Bone marrow (tissue), 2 donors: Measurements from ENCODE around the gene PRKN.

Source experiments
- DNase-seq, 2 donors: peaks; one replicate each; lab custom pipeline; 2025; lab: John Stamatoyannopoulos, UW

PRKN gene

DNA sequence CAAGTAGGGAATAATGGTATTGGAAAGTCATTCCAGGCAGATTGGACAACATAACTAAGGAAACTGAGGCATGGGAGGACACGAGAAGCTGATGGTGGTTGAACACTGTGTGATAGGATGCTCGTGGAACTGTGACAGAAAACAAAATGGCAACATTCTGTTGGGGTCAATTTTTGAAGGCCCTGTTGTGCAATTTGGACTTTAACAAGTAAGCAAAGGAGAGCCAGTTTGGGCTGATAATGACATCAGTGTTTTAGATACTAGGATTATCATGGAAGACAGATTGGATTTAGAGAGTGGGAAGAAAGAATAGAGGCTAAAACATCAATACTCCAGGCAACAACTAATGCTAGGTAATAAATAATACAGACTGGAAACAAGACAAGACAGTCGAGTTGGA lies 53.1 kb downstream of the PRKN start:
- no peak for DNase-seq

DNA sequence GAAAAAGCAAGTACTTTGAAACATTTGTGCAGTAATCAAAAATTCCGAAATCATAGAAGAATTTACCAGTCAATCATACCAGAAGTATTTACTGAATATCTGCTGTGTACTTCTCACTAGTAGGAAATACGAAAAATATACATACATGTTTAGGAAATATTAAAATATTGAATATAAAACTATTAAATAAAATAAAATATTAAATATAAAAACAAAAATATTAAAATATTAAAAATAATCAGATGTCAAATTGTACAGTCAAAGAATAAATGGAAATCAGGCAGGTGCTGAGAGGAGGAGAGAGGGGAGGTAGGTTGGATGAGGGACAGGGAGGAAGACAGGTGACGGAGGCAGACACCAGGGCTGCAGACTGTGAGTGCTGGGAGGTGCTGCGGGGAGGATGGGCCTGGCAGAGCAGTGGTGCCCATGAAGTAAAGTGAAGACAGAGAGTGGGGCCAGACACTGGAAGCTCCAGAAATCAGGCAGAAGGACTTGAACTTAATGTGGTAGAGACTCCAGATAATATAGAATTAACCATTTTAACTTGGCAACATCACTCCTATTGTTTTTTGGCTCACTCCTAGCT lies 55.9 kb downstream of the PRKN start:
- no peak for DNase-seq

DNA sequence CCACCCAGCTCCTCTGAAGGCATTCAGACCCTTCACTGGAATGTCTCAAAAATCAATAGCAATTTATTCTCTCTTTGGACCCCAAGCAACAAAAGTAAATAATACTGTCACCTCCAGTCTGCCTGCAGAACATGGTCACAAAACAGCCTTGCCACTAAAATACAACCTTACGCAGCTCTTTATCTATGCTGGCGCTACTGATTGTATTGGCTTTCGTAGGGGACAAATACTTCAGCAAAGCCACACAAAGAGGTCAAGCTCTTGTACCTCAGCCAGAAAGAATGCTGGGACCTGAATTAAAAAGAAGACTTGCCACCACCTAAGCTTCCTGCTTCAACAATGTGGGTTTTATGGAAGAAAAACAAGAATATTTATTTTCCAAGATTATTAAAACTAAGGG lies 57.2 kb downstream of the PRKN start:
- no peak for DNase-seq

DNA sequence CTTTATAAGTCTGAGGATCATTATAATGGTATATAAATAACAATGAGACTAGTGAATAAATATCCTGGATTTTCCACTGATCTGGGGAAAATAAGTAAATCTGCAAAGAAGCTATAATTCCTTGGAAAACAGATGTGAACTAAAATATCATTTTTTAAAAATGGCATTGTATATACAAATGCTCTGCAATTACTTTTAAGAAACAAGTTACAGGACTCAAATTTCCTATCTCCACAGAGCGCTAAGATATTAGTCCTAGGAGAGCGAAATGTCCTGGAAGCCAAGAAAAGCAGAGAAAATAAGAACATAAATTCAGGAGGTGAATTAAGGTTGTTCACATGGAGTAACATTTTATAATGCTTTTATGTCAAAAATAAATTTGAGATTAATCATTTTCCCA lies 61.3 kb downstream of the PRKN start:
- DNase-seq = no peak

DNA sequence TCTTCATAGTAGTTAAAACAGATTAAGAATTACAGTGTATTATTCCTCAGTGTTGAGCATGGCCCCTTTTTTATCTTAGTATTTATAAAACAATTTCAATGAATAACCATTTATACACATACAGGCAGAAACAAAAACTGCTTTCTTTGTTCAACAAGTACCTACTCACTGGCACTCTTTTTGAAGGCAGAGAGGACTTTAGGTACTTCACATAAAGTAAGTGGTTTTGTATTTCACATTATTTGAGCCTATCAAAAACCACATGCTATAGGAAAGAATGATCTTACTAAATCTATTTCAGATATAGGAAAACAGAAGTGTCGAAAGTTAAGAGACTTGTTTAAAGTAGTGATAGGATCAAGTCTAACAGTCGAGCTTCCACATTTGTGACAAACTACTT lies 73.8 kb downstream of the PRKN start:
- DNase-seq = no peak

DNA sequence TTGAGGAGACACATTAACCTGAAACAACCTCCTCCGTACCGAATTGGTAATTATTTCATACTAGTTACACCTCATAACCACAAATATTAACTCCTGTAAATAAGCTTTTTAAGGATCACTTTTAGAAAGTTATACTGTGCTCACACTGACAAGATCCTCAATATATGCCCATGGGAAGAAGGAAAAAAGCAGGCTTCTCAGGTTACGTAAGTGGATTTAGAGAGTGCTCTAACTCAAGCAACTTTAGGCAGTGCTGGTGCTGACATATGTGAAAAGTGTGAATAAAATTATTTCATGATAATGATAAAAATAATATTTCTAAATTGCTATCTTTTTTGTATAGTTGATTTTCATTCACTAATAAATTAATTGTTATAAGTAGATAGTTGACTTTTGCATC lies 76.1 kb downstream of the PRKN start:
- DNase-seq = no peak

DNA sequence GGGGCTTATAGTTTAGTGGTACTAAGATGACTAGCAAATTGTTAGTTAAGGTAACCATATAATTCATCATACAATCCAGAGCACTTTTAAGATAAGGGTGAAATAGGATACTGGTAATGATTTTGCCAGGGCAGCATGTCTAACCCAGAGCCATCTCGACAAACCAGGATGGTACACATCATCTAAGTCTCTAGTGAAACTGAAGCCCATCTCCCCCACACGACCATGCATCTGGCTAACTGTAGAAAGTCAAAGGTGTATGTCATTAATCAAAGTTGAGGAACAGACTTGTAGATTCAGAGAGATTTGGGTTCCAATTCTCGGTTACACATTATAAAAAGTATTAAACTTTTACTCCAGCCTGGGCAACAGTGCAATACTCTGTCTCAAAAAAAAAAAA lies 78.3 kb downstream of the PRKN start:
- DNase-seq = no peak

DNA sequence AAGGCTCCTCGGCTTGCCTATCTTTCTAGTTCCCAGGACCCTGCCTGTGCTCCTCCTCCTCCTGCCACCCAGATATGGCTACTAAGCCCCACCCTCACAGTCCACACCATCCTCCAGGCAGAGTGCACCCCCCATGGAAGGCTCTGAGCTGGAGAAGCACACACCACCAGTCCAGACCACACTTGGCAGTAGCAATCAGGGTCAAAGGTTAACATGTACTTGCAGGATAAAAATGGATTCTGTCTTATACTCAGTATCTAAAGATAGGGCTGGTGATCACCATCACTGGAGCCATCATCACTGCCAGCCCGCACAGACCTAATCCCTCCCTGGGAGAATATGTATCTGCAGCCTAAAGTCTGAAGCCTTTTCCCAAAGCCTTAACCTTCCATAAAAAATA lies 83.4 kb downstream of the PRKN start:
- DNase-seq = no peak

DNA sequence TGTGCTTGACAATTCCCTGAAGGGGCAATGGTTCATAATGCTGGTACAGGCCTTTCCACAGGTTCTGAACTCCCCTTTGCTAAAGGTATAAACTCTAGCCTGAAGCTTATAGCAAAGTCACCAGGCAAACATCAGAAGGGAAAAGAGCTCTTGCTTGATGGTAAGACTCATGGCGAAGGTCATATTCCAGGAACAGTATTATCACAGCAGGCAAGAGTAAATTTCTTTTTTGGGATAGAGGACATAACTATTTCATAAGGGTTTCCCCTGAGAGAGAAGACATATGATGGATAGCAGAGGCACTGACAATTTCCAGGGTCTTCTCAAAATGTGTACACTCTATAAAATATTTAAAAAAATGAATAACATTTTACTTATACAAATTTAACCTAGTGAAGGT lies 86.8 kb downstream of the PRKN start:
- DNase-seq = no peak

DNA sequence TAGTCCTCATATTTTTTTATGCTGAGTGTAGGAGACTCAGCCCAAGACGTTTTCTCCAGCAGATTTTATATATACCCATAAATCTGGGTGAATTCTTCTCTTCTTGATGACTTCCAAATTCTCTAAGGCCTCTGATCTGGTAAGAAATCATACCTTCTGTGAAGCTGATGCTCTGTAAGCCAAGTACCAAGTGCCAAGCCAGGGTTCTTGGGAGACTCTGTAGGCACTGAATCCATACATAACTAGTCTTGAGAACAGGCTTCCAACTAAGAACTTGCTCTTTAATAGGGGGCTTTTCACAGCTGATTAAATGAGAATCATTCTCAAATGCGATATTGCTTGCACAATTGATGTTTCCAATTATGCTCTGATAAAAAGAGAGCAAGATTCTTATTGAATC lies 87.6 kb downstream of the PRKN start:
- no peak for DNase-seq

DNA sequence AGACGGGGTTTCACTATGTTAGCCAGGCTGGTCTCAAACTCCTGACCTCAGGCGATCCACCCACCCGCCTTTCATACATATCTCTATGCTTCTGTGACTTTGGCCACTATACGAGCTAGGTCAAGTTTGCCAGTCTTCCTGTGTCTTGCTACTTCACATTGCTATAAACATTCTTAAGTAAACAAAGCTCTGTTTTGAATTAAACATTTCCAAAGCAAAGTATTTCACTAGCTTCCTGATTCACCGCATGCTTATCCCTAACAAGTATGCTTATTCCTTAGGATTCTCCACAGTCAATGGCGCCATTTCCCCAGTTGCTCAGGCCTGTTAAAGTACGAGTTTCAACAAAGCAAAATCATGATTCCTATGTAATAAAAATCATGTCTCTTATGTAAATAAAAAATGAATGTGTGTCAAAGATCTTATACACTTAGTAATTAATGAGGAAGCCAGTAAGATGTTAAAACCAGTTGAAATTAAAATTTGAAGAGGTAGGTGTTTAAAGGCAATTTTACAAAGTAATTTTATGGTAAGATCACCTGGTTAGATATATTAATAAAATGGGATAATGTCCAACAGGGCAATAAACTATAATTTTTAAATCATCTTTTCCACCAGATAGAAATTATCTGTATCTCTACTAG lies 88.5 kb downstream of the PRKN start:
- DNase-seq = no peak

DNA sequence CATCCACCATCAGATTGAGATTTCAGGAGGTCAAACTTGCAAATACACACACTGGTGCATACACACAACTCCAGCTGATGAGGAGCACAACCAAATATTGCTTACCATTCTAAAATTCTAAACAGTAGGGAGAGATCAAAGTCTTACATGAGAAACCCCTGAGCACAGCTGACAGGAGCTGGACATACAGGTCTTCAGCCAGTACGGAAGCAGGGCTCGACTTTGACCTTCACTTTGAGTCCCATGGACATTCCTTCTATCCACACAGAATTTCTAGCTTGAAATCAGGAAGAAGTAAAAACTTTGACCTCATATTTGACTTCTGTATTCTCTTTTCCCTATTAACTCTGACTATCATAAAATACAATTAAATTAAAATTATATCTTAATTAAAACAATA lies 90.2 kb downstream of the PRKN start:
- no peak for DNase-seq

DNA sequence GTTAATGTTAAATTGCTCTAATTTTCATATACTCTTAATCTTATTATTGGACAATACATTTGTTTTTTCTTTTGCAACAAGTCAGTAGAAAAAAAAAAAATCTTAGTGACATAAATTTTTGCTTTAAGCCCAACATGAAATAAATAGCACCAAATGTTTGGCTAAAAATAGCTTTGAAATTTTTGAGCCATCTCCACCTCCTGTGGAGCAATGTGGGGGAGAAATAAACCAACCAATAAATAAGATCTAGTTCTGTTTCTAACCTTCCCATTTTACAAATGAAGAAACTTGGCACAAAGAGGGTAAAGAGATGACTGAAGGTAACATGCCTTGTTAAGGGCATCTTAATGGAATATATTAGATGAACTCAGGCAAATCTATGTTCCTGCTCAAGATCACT lies 91.4 kb downstream of the PRKN start:
- DNase-seq = no peak

DNA sequence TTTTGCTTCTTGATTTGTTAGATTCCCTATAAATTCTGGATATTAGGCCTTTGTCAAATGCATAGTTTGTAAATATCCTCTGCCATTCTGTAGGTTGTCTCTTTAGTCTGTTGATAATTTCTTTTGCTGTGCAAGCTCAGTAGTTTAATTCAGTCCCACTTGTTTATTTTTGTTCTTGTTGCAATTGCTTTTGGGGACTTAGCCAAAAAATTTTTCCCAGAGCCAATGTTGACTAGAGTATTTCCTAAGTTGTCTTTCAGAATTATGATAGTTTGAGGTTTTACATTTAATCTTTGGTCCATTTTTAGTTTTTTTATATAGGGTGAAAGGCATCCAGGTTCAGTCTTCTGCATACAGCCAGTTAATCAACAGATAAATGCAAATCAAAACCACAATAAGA lies 96.0 kb downstream of the PRKN start:
- no peak for DNase-seq

DNA sequence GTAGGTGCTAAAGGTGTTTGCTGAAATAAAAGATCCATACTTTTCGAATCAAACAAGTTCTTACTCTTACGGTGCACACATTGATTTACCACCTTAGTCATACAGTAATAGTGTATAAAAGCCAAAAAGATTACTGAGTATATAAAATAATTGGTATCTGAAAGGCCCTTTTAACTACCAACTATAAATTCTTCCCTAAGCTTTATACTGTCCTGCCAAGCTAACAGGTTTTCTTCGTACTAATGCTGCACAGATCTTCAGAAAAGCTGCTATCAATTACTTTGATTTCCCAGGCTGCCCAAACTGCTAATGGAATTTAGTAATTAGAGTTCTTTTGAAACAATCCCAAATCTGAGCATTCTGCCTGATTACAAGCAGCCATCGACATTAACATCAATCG lies 97.5 kb downstream of the PRKN start:
- DNase-seq = no peak

DNA sequence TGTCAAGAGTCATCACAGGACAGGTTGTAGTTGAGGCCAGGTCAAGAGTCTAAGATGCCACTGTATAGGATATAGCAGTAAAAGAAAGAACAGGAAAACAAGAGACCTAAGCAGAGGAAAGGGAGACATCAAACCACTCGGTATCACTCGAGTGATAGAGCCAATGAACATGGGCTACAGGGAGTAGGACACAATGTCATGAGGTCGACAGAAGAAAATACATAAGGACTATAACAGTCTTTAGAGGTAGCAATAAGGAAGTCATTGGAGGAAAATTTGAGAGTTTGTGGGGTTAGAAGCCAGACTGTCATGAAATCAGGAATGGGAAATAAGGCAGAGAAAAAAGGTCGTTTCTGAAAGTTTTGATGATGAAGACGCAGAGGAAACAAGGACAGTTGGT lies 99.7 kb downstream of the PRKN start:
- DNase-seq = no peak

DNA sequence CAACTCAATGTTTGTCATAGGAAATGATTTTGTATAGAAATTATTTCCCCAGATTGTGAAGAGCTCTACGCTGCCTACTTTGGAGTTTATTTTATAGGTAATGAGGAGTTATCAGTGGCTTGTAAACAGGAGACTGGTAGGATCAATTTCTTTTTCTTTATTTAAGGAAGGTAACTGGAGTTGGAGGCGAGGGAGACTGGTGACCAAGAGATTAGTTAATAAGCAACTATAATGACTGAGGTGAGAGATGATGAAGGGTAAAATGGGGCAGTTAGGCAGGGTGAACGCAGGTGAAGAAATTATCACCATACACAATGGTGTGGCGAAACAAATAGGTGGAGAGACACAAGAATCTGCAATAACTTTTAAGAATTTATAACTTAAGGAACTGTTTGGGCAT lies 100.2 kb downstream of the PRKN start:
- DNase-seq = no peak

DNA sequence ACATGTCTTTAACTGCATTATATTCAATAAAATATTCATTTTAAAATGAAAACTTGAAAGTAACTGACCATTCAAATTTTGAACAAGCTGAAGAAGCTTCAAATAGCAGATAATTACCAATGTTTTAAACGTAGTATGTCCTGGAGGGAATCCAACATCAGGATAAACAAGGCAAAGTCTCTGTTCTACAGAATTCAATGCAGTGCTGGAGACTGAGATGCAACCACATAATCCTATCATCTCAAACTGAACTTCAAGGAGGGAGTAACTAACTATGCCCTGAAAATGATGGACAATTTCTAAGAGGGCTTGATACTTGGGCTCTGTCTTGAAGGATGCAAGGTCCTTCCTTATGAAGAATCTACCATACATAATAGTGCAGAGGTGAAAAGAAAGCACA lies 100.7 kb downstream of the PRKN start:
- no peak for DNase-seq

DNA sequence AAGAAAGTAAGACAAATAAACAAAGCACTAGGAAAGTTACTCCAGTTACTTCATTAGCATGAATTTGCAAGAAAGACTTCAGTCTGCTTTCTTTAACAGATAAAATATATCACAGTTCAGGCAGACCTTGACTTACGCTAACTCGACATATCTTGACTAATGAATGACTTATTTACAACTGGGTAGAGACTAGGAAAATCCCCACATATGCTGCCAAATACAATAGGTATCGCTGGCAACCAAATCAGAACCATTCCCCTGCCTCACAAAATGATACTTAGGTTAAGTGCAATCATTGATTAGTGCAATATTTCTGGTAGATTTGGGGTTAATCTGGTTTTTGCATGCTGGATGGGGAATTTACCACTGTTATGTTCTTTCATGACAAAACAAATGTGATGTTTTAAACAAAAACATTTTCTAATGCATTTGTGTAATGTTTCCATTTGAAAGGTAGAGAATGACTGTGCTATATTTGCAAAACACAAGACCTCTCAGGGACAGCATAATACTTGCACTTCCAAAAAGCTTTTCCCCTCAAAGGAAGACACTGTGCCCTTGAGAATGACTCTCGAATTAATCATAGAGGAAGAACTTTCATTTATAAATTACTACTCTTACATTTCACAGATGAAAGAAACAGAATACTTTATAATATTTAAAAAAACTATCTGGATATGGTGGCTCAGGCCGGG lies 101.6 kb downstream of the PRKN start:
- no peak for DNase-seq

DNA sequence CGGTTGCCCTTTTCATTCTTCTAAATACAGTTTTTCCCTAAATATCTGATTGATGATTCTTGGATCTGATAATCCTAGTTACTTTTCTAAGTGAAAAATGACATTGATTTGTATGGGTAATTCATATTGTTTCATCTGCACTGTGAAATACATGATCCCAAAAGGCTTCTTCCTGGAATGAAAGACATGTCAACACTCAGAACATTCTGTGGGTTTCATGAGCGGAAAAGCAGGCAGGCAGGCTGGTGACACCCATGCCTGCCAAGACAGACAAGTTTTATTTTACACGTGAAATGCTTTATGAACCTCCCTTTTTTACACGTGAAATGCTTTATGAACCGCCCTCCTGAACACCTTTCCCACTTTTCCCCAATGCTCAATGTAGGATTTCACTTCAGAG lies 105.0 kb downstream of the PRKN start:
- no peak for DNase-seq

DNA sequence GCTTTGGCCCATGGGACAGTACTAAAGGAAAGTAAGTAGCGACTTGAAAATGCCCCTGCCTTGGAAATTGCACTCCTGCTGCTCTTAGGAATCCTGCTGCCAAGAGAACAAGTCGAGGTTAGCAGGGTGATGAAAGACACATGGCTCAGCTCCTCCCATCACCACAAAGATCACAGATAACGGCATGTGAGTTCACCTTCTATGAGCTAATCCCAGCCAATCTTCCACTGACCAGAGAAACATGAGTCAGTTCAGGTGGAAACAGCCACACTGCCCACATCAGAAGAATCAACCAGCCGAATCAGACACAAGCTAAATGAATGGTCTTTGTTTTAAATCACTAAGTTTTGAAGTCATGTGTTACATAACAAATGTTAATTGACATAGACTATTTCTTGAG lies 106.3 kb downstream of the PRKN start:
- no peak for DNase-seq

DNA sequence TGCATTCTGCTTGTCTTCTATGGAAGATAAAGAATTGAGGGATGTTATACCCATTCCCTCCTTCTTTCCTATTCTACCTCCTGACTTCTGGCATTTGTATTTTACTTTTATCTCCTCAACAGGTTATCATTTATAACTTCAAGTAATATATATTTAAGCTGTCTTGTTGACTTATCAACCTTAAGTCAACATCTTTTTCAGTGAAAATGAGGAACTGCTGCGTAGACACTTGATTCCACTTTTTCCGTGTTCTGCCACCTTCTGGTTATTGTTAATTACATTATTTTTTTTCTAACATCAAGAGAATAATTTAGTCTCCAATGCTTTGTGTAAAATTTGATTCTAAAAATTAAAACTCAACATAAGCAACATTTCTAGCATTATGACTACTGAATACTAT lies 107.5 kb downstream of the PRKN start:
- DNase-seq = no peak

DNA sequence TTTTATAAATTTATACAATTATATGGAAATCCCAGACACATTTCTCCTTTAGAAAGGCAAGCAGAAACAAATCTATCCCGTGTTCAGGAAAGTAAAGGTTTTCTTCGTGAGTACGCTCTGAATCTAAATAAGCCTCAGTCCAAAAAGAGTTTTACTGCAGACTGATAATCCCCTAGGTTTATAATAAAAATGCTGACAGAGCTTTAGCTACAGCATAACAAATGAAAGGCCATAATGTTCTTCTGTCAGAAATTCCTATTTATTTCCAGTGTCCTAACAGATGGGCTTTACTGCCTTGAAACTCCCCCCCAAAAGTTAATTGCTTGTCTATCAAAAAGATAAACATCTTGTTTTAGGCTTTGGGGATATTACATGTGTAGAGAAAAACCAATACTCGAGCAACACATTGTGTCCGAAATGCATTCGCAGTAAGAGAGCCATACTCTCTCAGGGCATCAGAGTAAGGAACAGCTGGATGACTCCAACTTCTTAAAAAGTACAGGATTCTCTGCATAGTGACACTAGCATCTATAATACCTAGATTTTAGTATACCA lies 109.0 kb downstream of the PRKN start:
- no peak for DNase-seq
